HG02678 (cell line): ENCODE data around the gene CD14.
"Not testable (repeated sequence)": the region's sequence is repeated elsewhere in the genome, so short reads cannot be mapped to it uniquely, and the experiment has no call there.

ENCODE experiments used
- ATAC-seq: cut with Tn5 transposase; IDR thresholded peaks from one replicate; pipeline ENCODE4 v1.9.1; 2021; ENCODE audit warnings: mild to moderate bottlenecking, moderate library complexity; ENCODE audit not compliant: unreplicated experiment

Gene CD14

DNA sequence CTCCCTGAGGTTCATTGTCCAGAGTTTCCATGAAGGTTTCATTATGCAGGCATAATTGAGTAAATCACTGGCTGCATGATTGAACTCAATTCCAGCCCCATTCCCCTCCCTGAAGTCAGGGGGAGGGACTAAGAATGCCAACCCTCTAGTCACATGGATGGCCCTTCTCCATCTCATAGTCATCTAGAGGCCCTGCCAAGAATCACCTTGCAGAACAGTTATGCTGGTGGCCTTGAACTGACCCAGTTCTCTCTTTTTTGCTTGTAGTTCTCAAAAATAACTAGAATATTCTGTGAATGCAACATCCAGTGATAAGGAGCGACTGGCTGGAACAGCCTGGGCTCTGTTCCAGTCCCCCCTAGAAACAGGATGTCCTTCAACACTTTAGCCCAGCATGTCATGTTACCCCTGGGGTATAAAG, 36.6 kb downstream of the CD14 start:
- no peak for ATAC-seq

DNA sequence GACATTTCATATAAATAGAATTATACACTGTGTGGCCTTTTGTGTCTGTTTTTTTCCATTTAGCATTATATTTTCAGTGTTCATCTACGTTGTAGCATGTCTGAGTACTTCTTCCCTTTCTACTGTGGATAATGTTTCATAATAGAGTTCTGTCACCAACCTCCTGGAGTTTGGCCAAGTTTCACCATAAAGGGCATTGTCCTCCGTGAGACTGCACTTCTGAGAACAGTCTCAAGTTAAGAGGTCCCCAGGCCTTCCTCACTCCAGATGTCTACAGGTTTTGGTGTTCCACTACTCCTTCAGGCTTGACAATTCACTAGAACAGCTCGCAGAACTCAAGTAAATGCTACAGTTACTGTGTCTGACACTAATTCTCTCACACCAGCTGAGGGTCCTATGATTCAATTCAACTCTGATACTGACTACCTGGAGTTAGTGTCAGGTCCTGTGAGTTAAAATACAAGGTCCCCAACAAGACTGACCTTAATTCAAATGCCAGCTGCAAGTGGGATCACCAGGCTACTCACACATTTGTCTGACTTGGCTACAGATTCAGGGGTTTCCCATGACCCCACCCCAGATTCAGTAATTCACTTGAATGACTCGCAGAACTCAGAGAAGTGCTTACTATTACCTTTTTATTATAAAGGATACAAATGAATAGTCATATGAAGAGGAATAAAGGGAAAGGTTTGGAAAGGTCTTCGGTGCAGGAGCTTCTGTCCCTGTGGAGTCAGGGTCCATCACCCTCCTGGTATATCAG, 37.3 kb downstream of the CD14 start:
- no peak for ATAC-seq

DNA sequence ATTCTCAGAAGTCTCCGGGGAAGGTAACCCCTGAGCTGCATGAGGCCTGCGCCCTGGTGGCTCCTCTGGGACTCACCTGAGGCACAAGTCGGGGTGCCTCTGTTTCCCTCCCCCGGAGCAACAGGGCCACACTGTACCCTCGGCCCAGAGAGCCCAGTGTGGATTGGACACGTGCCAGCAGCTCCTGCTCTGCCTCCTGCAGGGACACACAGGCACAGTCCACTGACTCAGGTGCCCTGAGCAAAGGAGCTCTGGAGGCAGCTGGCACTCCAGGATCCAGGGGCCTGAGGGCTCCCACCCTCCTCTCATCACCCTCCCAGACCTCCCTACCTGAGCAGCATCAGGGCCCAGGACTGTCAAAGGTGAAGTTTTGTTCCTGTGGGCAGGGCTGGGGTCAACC, 38.8 kb downstream of the CD14 start:
- ATAC-seq, result no peak

DNA sequence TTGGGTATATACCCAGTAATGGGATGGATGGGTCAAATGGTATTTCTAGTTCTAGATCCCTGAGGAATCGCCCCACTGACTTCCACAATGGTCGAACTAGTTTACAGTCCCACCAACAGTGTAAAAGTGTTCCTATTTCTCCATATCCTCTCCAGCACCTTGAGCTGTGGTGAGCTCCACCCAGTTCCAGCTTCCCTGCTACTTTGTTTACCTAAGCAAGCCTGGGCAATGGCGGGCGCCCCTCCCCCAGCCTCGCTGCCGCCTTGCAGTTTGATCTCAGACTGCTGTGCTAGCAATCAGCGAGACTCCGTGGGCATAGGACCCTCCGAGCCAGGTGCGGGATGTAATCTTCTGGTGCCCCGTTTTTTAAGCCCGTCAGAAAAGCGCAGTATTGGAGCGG, 39.9 kb downstream of the CD14 start:
- ATAC-seq, result not testable (repeated sequence)

DNA sequence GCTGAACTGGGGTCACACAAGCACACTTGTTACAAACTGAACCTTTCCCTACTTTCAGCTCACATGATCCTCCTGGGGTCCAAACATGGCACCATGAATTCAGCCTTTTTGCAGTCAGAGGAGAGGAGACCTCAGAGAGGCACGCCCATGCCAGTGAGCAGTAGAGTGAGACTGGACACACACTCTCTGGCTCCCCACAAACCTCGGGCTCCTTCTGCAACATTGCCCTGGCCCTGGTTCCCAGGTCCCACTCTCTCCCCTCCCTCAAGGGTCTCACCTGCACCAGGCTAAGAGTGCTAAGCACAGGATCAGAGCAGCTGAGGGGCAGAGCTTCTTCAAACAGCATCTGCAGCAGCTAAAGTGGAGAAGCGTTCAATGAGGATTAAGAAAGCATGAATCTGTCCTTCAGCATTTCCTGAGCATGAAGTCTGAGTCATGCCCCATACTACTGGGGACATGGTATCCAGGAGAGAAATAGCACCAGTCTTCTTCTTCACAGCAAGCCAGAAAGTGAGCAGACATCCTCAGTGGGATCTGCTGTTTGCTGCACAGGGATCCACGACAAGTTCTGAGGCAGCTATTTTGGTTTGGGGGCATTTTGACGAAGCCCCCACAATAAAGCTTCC, 41.1 kb downstream of the CD14 start:
- ATAC-seq, result no peak

DNA sequence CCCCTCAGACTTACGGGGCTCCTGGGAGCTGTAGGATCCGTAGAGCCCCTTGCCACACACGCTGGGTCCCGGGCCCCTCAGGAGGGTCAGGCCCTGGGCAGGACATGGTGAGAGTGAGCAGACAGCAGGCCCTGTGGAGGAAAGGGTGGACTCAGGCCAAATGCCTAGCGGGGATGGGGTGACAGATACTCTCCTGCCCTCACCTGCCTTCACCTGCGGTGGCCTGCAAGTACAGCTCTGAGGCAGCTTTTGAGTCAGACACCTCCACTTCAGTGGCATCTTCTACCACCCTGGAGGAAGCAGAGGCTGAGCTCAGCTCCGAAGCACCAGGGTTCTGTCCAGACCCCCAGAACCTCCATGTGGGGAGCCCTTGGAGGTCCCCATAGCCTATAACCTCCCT, 42.1 kb downstream of the CD14 start:
- no peak for ATAC-seq

DNA sequence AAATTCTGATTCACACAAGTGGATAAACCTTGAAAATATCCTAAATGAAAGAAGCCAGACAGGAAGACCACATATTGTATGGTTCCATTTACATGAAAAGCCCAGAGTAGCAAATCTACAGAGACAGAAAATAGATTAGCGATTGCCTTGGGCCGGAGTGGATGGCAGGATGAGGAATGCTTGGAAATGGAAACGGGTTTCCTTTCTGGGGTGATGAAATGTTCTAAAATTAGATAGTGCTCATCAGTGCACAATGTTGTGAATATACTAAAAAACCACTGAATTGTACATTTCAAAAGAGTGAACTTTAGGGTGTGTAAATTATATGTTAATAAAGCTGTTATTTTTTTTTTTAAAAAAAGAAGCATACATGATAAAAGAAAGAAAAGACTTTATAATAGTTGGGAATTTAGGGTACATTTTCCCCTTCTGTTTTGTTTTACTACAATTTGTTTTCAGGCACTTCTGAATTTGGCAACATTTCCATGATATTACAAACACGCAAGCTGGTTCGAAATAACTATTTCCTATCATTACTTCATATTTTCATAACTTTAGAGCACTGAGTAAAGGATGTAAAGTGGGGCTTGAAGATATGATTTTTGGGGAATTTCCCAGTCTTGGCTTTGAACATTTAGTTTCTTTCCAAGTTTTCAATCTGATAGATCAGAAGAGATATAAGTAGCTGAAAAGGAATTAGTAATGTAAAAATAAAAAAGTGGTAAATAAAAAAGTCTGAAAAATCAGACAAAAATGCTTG, 44.5 kb downstream of the CD14 start:
- no peak for ATAC-seq

DNA sequence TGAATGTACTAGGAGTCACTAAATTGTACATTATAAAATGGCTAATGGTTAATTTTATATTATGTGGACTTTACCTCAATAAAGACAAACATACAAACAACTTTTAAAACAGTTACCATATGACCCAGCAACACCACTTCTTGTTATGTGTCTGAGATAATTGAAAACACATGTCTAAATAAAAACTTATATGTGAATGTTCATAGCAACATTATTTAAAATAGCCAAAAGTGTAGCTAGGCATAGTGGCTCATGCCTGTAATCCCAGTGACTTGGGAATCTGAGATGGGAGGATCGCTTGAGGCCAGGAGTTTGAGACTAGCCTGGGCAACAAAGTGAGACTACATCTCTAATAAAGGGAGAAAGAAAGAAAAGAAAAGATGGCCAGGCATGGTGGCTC, 45.5 kb downstream of the CD14 start:
- ATAC-seq, result no peak
